Stomach (tissue), 4 donors: ENCODE measurements around the gene BID.

Source experiments
- CTCF ChIP-seq, 7 experiments: fragments of 450-650 bp in 4 of 7; fragments of 200-600 bp in 3 of 7; sonication (generic) in 3 of 7; IDR thresholded peaks; one replicate each; pipeline ENCODE4 v1.5.1; 2016 to 2019; ENCODE audit warnings: antibody characterized with exemption in 7 of 7, control low read depth in 2 of 7, mild to moderate bottlenecking in 1 of 7
- POLR2A ChIP-seq, 4 donors: fragments of 450-650 bp; IDR thresholded peaks; one replicate each; pipeline ENCODE4 v1.6.1; 2016; ENCODE audit warnings: antibody characterized with exemption in 4 of 4, control low read depth in 2 of 4, mild to moderate bottlenecking in 1 of 4, moderate library complexity in 1 of 4
- POLR2AphosphoS5 ChIP-seq, 3 donors: sonication (generic); formaldehyde crosslinking; IDR thresholded peaks; one replicate each; pipeline ENCODE4 v1.6.1; 2016; ENCODE audit warnings: antibody characterized with exemption in 3 of 3

- TF ChIP-seq POLR2AphosphoS5 (IDR thresholded peaks at IDR 0.05) (no peak), CTCF (IDR thresholded peaks at IDR 0.05) (no peak), POLR2A (IDR thresholded peaks at IDR 0.05) (no peak)
Observed at GRCh38 chr22:17814830-17815229, 40.6 kb upstream of the BID start.
